ENCODE results near the gene PLXNB3. TPM values are rescaled to one million over a fixed set of nuclear protein-coding genes. Genes with fewer than 3 reads are reported as not detected.
"Not testable (repeated sequence)": the region's sequence is repeated elsewhere in the genome, so short reads cannot be mapped to it uniquely, and the experiment has no call there.

PLXNB3 gene
- total RNA-seq, 1 donor = 3.1 TPM

- no peak for TF ChIP-seq CTCF (IDR thresholded peaks at IDR 0.05; ENCODE audit: insufficient read depth, low read length)
- no peak for DNase-seq (ENCODE audit: low read depth)
- H3K4me3 ChIP-seq (ENCODE audit: low read depth, low read length) = no peak overlapping the region
Measured at GRCh38 chrX:153807976-153808375, 43.9 kb downstream of the PLXNB3 start.

GRCh38 chrX:153812220-153812619 is 48.2 kb downstream of the PLXNB3 start:
- TF ChIP-seq CTCF (IDR thresholded peaks at IDR 0.05; ENCODE audit: insufficient read depth, low read length) = no peak
- H3K4me3 ChIP-seq (ENCODE audit: low read depth, low read length) = no peak overlapping the region
- DNase-seq (ENCODE audit: low read depth) = no peak

GRCh38 chrX:153813161-153813560 is 49.1 kb downstream of the PLXNB3 start:
- TF ChIP-seq CTCF (IDR thresholded peaks at IDR 0.05; ENCODE audit: insufficient read depth, low read length) = no peak
- no peak overlapping the region for H3K4me3 ChIP-seq (ENCODE audit: low read depth, low read length)
- DNase-seq (ENCODE audit: low read depth) = no peak

GRCh38 chrX:153814591-153815315 is 50.7 kb downstream of the PLXNB3 start:
- DNase-seq (ENCODE audit: low read depth) = no peak
- TF ChIP-seq CTCF (IDR thresholded peaks at IDR 0.05; ENCODE audit: insufficient read depth, low read length) = no peak
- no peak overlapping the region for H3K4me3 ChIP-seq (ENCODE audit: low read depth, low read length)

GRCh38 chrX:153816831-153817690 is 53.0 kb downstream of the PLXNB3 start:
- no peak overlapping the region for H3K4me3 ChIP-seq (ENCODE audit: low read depth, low read length)
- no peak for DNase-seq (ENCODE audit: low read depth)
- no peak for TF ChIP-seq CTCF (IDR thresholded peaks at IDR 0.05; ENCODE audit: insufficient read depth, low read length)

- not testable (repeated sequence) for DNase-seq (ENCODE audit: low read depth); H3K4me3 ChIP-seq (ENCODE audit: low read depth, low read length)
Measured at GRCh38 chrX:153818064-153818463, 54.0 kb downstream of the PLXNB3 start.

All from fibroblast of the aortic adventitia (primary cell).